ENCODE data around the gene MLST8.

MLST8 gene

DNA sequence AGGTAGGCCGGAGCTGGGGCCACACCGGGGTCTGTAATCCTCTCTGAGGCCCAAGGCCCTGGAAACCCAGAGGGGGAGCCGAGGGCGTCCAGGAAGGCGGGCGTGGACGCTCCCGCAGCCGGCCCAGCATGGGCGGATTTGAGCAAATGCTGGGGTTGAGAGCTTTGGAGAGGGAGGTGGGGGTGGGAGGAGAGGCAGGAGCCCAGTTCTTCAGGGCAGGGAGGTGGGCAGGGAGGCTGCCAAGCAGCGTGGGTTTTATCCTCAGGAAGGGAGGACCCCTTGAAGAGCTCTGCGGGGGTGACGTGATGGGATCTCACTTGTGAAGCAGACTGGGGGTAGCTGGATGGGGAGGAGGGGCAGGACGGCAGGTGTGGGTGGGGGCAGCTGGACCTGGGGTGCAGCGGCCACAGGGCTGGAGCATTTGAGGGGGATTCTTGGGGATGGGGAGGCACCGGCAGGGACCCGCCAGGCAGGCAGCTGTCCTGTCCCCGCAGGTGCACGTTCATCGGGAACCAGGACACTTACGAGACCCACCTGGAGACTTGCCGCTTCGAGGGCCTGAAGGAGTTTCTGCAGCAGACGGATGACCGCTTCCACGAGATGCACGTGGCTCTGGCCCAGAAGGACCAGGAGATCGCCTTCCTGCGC, 32.4 kb upstream of the MLST8 start:
- H3K4me3 ChIP-seq (ENCODE audit: low read depth, low read length), result no peak overlapping the region

DNA sequence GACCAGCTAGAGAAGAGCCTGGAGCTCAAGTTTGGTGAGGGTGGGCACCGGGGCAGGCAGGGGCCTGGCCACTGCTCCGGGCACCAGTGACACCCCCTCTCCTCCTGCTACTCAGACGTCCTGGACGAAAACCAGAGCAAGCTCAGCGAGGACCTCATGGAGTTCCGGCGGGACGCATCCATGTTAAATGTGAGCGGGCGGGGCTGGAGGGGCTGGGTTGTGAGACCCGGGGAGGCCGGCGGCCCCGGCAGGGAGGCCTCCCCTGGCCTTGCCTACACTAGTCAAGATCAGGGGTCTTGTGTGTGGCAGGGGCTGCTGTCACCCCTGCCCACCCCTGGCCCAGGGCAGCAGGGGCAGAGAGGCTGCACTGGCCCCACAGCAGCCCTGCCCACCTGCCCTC, 31.9 kb upstream of the MLST8 start:
- H3K4me3 ChIP-seq (ENCODE audit: low read depth, low read length), result no peak overlapping the region

DNA sequence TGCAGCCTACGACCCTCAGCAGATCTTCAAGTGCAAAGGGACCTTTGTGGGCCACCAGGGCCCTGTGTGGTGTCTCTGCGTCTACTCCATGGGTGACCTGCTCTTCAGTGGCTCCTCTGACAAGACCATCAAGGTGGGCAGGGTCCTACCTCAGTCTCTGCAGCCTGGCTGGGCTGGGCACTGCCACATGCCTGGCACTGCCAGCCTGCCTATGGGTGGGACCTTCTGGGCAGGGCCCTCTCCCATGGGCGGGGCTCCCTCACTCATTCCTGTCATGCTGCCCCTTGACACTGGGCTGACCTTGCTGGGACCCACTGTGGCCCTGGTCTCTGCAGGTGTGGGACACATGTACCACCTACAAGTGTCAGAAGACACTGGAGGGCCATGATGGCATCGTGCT, 31.3 kb upstream of the MLST8 start:
- no peak overlapping the region for H3K4me3 ChIP-seq (ENCODE audit: low read depth, low read length)

DNA sequence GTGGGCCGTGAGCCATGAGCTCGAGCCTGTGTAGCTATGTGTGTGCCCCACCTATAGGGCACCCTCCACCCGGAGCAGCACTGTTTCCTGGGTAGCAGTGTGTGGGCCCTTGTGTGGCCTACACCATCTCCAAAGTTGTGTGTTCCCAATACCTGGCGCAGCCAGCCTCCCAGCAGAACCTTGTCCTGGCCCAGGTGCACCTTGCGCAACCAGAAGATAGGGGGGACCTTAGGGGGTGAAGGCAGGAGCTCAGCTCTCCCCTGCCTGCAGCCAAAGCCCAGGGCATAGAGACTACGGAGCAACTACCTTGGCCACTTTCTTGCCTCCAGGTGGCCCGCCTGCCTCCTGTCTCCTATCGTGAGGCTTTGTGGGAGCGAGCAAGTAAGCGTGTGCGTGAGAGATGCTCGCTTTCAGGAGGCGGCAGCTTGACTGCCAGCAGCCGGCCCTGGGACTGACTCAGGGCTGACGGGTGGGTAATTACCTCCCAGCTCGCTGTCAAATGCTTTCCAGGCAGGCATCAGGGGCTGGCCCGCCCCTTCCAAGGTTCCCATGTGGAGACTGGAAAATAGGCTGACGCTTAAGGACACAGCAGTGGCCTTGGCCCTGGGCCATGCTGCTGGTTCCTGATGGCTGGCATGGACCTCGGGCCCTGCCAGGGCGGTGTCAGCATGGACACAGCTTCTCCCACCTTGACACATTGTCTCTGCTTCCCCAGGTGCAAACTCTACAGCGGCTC, 30.7 kb upstream of the MLST8 start:
- no peak overlapping the region for H3K4me3 ChIP-seq (ENCODE audit: low read depth, low read length)

DNA sequence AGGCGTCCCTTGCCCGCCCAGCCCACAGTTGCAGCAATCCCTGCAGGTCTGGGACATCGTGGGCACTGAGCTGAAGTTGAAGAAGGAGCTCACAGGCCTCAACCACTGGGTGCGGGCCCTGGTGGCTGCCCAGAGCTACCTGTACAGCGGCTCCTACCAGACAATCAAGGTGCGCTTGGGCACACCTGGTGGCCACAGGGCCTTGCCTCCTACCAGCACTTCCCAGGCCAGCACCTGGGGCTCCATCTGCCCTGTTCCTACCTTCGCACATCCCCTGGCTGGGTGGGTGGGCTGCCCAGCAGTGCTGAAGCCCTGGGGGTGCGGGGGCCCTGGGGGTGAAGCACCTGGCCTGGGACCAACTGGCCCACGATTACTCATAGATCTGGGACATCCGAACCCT, 29.8 kb upstream of the MLST8 start:
- H3K4me3 ChIP-seq (ENCODE audit: low read depth, low read length), result no peak overlapping the region

DNA sequence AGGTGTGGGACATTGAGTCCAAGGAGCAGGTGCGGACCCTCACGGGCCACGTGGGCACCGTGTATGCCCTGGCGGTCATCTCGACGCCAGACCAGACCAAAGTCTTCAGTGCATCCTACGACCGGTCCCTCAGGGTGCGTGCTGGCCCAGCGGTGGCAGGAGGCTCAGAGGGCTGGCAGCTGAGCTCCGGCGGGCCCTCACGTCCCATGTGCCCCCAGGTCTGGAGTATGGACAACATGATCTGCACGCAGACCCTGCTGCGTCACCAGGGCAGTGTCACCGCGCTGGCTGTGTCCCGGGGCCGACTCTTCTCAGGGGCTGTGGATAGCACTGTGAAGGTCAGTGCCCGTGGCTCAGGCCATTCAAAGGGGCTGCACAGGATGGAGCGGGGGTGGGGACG, 29.2 kb upstream of the MLST8 start:
- no peak overlapping the region for H3K4me3 ChIP-seq (ENCODE audit: low read depth, low read length)

DNA sequence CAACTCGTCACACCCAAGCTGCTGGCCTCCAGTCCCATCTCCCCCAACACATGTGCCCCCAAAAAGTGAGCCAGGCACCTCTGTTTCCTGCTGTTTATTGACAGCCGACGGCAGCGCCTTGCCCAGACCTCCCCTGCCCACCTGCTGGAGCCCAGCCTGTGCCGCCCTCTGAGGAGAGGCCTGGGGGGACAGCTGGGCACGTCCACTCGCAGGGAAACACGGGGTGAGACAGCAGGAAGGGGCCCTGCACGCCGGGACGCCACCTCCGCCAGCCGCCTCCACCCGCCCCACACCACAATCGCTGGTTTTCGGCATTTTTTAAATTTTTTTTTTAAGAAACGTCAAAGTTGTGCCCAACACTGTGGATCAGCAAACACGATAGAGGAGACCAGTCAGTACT, 28.2 kb upstream of the MLST8 start:
- no peak overlapping the region for H3K4me3 ChIP-seq (ENCODE audit: low read depth, low read length)

DNA sequence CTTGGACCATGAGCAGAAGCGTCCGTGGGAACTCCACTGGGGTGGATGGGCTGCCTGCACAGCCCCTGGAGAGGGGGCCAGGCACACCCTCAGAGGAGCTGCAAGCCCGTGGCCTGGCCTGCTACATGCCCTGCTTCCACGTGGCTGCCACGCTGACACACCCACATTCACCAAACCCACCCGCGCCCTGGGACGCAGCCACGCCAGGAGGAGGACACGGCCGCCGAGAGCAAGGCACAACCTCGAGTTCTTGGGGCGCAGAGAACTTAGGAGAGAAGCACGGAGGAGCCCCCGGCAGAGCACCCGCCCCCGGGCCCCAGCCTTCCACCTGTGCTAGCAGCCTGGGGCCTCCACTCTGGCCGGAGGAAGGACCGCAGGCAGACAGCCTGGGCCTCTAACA, 27.7 kb upstream of the MLST8 start:
- no peak overlapping the region for H3K4me3 ChIP-seq (ENCODE audit: low read depth, low read length)

DNA sequence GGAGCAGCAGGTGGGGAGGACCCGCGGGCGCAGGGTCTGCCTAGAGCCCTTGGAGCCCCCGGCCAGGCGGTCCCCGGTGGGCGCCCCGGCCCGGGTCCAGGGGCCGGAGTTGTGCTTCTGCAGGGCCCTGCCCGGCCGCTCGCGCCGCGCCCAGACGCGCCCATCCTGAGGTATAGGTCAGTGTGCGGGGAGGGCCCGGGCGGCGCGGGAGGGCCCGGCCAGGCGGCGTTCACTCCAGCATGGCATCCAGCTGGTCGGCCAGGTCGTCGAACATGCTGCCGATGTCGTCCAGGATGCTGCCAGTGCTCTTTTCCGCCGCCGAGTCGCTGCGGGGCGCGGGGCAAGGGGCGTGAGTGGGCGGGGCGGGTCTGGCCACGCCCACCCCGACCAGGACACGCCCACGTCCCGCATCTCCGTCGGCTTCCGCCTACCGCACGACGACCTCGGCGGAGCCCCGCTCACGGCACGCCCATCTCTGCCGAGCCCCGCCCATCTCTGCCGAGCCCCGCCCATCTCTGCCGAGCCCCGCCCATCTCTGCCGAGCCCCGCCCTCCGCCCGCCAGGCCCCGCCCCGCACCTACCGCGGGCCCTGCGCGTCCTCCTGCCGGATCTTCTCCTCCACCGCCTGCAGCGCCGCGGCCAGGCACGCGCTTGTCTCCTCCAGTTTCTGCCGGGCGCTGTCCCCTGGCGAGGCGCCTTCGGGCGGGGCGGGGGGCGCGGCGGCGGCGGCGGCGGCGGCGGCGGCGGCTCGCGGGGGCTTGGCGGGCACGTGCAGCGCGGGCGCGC, 26.7 kb upstream of the MLST8 start:
- H3K4me3 ChIP-seq (ENCODE audit: low read depth, low read length), result no peak overlapping the region

DNA sequence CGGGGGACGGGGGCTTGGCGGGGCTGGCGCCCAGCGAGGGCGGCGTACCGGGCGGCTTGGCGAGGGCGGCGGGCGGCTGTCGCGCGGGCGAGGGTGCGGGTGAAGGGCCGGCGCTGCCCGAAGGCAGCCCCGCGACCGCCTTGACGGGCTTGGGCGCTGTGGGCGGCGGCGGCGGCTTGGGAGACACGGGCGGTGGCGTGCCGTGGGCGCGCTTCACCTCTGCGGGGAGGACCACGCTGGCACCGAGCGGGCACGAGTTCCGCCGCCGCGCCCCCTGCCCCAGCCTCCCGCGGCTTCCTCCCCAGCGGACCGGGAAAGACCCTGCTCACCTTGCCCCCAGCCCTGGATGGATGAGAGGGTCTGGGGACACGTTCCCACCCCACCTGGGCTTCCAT, 26.1 kb upstream of the MLST8 start:
- H3K4me3 ChIP-seq (ENCODE audit: low read depth, low read length), result no peak overlapping the region

DNA sequence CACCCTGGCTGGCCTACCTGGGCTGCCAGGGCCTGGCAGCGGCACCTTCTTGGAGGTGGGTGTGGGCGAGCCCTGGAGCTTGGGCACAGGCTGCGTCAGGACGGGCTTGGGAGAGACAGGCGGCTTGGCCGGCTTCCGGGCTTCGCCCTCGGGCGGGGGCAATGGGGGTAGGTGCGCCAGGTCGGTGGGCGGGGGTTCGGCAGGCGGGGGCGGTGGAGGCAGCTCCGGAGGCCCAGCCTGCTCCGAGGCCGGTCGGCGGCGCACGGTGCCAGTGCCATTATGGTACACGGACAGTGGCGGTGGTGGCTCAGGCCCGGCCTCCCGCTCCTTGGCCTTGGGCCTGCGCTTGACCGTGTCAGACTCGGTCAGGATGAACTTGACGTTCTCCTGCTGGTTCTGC, 25.7 kb upstream of the MLST8 start:
- H3K4me3 ChIP-seq (ENCODE audit: low read depth, low read length), result no peak overlapping the region

DNA sequence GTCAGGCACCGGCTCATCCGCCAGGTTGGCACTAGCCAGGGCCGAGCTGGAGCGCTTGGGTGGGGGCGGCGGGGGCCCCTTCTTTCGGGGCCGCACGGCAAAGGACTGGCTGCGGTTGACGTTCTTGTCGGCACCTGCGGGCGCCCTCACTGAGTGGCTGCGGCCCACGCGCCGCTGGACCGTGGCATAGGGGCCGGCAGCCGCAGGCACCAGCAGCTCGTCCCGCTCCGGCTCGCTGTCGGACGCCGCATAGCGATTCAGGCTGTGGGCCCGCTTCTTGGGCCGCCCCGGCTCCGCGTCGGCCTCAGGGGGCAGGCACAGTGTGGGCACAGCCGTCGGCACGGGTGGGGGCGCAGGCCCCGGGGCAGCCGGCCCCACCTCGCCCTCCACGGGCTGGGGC, 24.8 kb upstream of the MLST8 start:
- H3K4me3 ChIP-seq (ENCODE audit: low read depth, low read length), result no peak overlapping the region

DNA sequence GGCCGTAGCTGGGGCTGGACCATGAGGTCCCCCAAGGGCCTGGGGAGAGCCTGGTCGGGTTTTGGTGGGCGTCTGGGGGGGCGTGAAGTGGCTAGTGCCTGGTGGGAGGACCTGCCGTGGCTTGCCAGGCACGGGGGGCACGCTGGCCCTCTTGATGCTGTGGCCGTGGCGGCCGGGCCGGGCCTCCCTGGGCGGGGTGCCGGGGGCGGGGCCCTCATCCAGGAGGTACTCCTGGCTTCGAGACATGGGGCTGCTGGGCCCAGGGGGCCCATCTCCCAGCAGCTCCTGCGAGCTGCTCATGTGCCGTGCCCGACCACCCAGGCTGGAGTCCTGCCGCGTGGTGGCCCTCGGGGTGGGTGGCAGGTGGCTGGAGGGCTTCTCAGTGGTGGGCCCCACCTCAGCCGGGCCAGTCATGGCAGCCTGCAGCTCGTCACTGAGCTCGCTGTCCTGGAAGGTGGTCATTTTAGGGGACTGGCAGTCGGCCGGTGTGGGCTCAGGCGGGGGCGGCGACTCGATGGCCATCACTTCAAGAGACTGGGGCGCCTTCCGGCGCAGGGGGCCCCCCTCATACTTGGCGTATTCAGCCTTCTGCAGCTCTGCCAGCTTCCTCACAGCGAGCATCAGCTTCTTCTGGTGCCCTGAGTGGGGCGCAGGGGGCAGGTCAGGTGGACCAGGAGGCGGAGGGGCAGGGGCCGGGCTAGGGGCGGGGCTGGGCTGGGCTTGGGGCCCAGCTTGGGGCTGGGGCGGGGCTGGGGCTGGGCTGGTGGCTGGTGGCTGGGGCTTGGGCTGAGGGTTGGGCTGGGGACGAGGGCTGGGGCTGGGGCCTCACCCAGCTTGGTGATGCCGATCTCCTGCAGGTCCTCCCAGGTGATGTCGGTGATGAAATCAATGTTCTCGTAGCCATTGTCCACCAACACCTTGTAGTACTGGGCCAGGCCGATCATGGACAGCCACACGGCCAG, 24.0 kb upstream of the MLST8 start:
- H3K4me3 ChIP-seq (ENCODE audit: low read depth, low read length), result no peak overlapping the region

DNA sequence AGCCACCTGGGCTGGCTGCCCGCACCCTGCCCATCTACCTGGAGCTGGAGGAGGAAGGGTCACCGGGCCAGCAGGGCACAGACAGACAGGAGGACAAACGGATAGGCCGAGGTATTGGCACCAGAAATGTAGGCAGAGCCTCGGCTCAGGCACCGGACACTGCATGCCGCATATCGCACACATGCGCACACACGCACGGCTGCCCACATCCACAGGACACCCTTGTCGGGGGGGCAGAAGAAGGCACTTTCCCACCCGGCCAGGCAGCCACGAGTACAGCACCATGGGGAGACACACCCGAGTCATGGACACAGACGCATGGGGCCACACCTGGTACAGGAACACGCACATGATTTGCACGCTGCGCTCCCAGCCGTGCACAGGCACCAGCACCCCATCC, 23.3 kb upstream of the MLST8 start:
- H3K4me3 ChIP-seq (ENCODE audit: low read depth, low read length), result no peak overlapping the region

DNA sequence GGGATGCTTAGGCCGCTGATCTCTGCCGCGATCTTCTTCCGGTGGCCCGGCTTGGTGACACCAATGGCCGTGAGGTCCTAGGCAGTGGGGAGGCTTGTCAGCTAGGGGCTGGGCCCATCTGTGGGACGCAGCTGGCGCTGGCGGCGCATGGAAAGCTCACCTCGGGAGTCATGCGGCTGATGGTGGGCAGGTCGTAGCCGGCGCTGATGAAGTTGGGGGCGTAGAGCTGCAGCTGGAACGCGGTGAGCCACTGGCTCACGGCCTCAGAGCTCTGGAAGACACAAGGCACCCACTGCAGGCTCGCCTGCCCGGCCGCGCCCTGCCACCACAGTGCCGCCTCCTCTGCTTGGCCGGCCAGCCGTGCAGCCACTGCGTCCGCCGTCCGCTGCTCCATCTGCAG, 21.6 kb upstream of the MLST8 start:
- H3K4me3 ChIP-seq (ENCODE audit: low read depth, low read length), result no peak overlapping the region

DNA sequence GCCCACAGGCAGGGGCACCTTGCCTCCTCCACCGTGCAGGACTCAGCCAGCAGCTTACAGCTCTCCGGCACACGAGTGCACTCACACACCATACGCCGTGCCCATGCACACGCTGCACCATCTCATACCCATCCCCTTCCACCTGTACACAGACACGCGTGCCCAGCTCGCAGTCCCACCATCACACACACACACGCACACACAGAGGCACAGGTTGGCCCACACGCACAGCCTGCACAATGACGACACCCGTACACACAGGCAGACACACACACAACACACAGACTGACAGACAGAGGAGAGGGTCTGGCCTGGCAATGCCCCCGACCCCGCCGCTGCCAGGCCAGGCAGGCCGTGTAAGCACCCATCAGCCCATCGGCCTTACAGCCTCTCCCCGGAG, 20.9 kb upstream of the MLST8 start:
- no peak overlapping the region for H3K4me3 ChIP-seq (ENCODE audit: low read depth, low read length)

DNA sequence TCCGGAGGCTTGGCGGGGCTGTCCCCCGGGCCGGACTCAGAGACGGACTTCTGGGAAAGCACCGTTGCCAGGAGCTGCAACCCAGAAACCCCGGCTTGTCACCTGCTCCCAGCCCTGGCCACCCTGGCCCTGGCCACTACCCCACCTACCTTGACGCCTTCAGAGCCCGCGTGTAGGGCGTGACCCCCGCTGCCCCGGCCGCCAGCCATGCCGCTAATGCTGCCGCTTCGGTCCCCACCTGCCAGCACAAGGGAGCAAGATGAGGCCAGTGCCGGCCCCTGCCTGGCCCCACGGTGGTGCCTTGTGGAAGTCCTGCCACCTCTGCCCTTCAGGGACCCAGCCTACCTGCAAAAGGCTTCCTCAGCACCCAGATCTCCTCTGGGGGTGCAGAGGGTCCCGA, 20.3 kb upstream of the MLST8 start:
- no peak overlapping the region for H3K4me3 ChIP-seq (ENCODE audit: low read depth, low read length)

DNA sequence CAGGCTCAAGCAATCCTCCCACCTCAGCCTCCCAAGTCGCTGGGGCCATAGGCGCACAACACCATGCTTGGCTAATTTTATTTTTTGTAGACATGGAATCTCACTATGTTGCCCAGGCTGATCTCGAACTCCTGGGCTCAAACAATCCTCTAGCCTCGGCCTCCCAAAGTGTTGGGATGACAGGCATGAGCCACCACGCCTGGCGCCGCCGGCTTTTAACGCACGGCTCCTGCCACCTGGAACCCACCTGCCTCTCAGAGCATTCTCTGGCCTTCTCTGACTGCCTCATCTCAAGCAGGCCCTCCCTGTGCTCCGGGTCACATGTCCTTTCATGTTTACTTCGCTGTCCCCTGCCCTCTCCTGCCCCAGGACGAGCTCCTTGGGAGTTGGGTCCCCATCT, 19.2 kb upstream of the MLST8 start:
- H3K4me3 ChIP-seq (ENCODE audit: low read depth, low read length), result no peak overlapping the region

DNA sequence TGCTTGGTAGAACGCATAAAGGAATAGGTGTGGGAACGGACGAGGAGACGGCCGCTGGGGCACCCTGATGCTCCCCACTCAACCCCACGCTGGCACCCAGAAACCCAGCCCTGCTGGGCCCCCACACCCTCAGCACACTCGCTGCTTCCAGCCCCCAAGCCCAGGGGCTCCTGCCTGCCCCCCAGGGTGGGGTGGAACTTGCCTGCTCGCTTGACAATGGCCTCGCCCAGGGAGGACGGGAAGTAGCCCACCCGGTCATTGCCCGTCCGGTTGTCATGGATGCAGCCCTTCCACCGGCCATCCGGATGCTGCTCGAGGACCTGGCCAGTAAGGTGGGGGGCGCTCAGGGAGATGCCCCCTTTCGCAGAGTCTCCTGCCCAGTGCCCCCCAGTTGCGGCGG, 18.7 kb upstream of the MLST8 start:
- H3K4me3 ChIP-seq (ENCODE audit: low read depth, low read length), result no peak overlapping the region

DNA sequence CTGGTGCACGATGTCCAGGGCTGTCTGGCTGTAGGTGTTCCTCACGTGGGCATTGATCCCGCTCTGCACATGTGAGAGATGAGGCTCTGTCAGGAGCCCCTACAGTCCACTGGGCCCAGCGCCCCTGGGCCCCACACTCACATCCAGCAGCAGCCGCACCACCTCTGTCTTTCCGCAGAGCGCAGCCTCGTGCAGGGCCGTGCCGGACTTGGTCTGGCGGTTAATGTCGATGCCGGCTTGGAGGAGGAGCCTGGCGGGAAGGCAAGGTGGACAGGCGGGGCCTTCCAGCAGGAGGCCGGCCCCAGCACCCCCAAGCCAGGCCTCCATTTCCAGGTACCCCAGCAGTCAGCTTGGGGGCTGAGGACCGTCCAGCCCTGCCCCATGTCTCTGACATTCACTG, 18.0 kb upstream of the MLST8 start:
- no peak overlapping the region for H3K4me3 ChIP-seq (ENCODE audit: low read depth, low read length)

DNA sequence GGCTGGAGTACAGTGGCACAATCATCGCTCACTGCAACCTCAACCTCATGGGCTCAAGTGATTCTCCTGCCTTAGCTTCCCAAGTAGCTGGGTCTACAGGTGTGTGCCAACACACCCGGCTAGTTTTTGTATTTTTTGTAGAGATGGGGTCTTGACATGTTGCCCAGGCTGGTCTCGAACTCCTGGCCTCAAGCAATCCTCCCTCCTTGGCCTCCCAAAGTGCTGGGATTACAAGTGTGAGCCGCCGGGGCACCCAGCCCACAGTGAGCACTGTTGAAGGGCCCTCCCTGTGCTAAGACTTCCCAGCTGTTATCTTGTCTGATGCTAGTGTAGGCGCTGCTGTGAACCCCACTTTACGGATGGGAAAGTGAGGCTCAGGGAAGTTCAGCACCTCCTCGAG, 16.9 kb upstream of the MLST8 start:
- no peak overlapping the region for H3K4me3 ChIP-seq (ENCODE audit: low read depth, low read length)
